GM12878 (cell line): Measurements from ENCODE around the gene TAF3. TPM values are rescaled to one million over a fixed set of nuclear protein-coding genes. Genes with fewer than 3 reads are reported as not detected.
A peak's percentile ranks its signal among the peaks of the same experiment; 100 is the strongest.

Experiments used
- ATAC-seq: fragments of 200-7000 bp; cut with Tn5 transposase; 3 replicates; pipeline ENCODE4 v1.9.1; 2020; ENCODE audit warnings: mild to moderate bottlenecking, moderate library complexity
- BruUV-seq: library from RNA; stranded (reverse); fragments of 400-500 nt; replicated peaks from 2 replicates; lab custom pipeline; 2021; lab: Mats Ljungman, UMichigan
- CTCF ChIA-PET: fragments of 300-600 bp; sonication (Branson Sonifier 250); formaldehyde crosslinking; extraction: SDS; loops from one replicate; lab custom pipeline; 2021; ENCODE audit warnings: inconsistent platforms; lab: Yijun Ruan, JAX
- POLR2A ChIA-PET: fragments of 350-600 bp; formaldehyde crosslinking; extraction: SDS; loops from one replicate; lab custom pipeline; 2021; ENCODE audit warnings: inconsistent platforms; lab: Charles Lee
- RAD21 ChIA-PET: fragments of 300-600 bp; sonication (Branson Sonifier 250); formaldehyde crosslinking; loops from one replicate; lab custom pipeline; 2023; ENCODE audit warnings: antibody characterized with exemption; ENCODE audit not compliant: unreplicated experiment; lab: Charles Lee
- SMC1A ChIA-PET: fragments of 300-600 bp; sonication (Branson Sonifier 250); formaldehyde crosslinking; loops from one replicate; lab custom pipeline; 2023; ENCODE audit not compliant: unreplicated experiment, uncharacterized antibody; lab: Charles Lee
- DNase-seq: peaks from one replicate; pipeline ENCODE4 v3.0.0-alpha.2; 2011; ENCODE audit warnings: low read depth, low spot score
- FAIRE-seq: peaks from 3 replicates; lab custom pipeline; 2011; peaks lifted over from hg19 to GRCh38; lab: Jason Lieb, UNC
- H2AFZ ChIP-seq: 2 replicates; pipeline ENCODE4 v1.6.0; 2011; ENCODE audit warnings: low read depth, low read length, control low read depth; ENCODE audit not compliant: control insufficient read depth
- H3K27ac ChIP-seq: 2 replicates; pipeline ENCODE4 v1.5.1; 2011; ENCODE audit warnings: control low read depth; ENCODE audit not compliant: control insufficient read depth, insufficient read depth
- H3K27me3 ChIP-seq, 2 experiments: replicated peaks in 1 of 2; 2 replicates each; pipeline versions ENCODE4 v1.6.0 to v1.6.1; 2011; ENCODE audit warnings: low read length in 1 of 2; ENCODE audit not compliant: control insufficient read depth in 2 of 2, insufficient read depth in 2 of 2
- H3K36me3 ChIP-seq, 2 experiments: 2 replicates each; pipeline ENCODE4 v1.5.1; 2011; ENCODE audit warnings: low read length in 1 of 2; ENCODE audit not compliant: control insufficient read depth in 2 of 2, insufficient read depth in 2 of 2
- H3K4me1 ChIP-seq: 2 replicates; pipeline ENCODE4 v1.6.1; 2011; ENCODE audit warnings: mild to moderate bottlenecking, low read length, moderate library complexity, mixed read lengths; ENCODE audit not compliant: control insufficient read depth, insufficient read depth
- H3K4me2 ChIP-seq: 2 replicates; pipeline ENCODE4 v1.6.0; 2011; ENCODE audit warnings: control low read depth; ENCODE audit not compliant: control insufficient read depth, insufficient read depth
- H3K4me3 ChIP-seq: fragments of 200-600 bp; sonication (generic); 2 replicates; pipeline ENCODE4 v1.5.1; 2016
- H3K79me2 ChIP-seq: 2 replicates; pipeline ENCODE4 v1.6.0; 2011; ENCODE audit warnings: low read length; ENCODE audit not compliant: control insufficient read depth, insufficient read depth
- H3K9ac ChIP-seq: 2 replicates; pipeline ENCODE4 v1.8.0; 2011; ENCODE audit warnings: low read length, control low read depth, mixed read lengths; ENCODE audit not compliant: control insufficient read depth, insufficient read depth
- H3K9me3 ChIP-seq: replicated peaks from 3 replicates; pipeline ENCODE4 v1.5.1; 2011; ENCODE audit warnings: mild to moderate bottlenecking, low read length; ENCODE audit not compliant: control insufficient read depth, insufficient read depth
- H4K20me1 ChIP-seq: 2 replicates; pipeline ENCODE4 v1.6.0; 2011; ENCODE audit not compliant: control insufficient read depth, insufficient read depth
- BRCA1 ChIP-seq: IDR thresholded peaks from 2 replicates; pipeline ENCODE4 v1.6.1; 2011; ENCODE audit warnings: low read depth, low read length, improper control_type of control experiment
- CHD2 ChIP-seq: IDR thresholded peaks from 2 replicates; pipeline ENCODE4 v1.6.1; 2011; ENCODE audit warnings: low read depth, low read length, improper control_type of control experiment, borderline replicate concordance
- GATAD2B ChIP-seq: fragments of 450-650 bp; conservative IDR thresholded peaks from 2 replicates; pipeline ENCODE4 v1.6.1; 2017; ENCODE audit warnings: low read depth, mild to moderate bottlenecking, moderate library complexity
- KLF5 ChIP-seq: fragments of 450-650 bp; IDR thresholded peaks from 2 replicates; pipeline ENCODE4 v1.6.1; 2014; ENCODE audit warnings: mild to moderate bottlenecking; ENCODE audit not compliant: partially characterized antibody
- MYC ChIP-seq: IDR thresholded peaks from 2 replicates; pipeline ENCODE4 v1.6.1; 2011; ENCODE audit warnings: mild to moderate bottlenecking, low read length, moderate library complexity, inconsistent platforms; ENCODE audit not compliant: insufficient read depth, insufficient replicate concordance, insufficient read length, severe bottlenecking
- NFXL1 ChIP-seq: fragments of 450-650 bp; IDR thresholded peaks from 2 replicates; pipeline ENCODE4 v1.6.1; 2017; ENCODE audit warnings: antibody characterized with exemption, mild to moderate bottlenecking, borderline replicate concordance
- NR2C1 ChIP-seq: fragments of 450-650 bp; IDR thresholded peaks from 2 replicates; pipeline ENCODE4 v1.6.1; 2017; ENCODE audit warnings: antibody characterized with exemption, mild to moderate bottlenecking, moderate library complexity
- RB1 ChIP-seq: fragments of 450-650 bp; formaldehyde crosslinking; IDR thresholded peaks from 2 replicates; pipeline ENCODE4 v1.6.1; 2017; ENCODE audit warnings: mild to moderate bottlenecking, borderline replicate concordance
- SIX5 ChIP-seq: IDR thresholded peaks from 2 replicates; pipeline ENCODE4 v1.6.1; 2011; ENCODE audit warnings: mild to moderate bottlenecking, low read depth, low read length, moderate library complexity; ENCODE audit not compliant: severe bottlenecking
- SREBF2 ChIP-seq: IDR thresholded peaks from 2 replicates; pipeline ENCODE4 v1.6.1; 2012; ENCODE audit warnings: mild to moderate bottlenecking, low read length
- WGBS: methylation state at CpG from one replicate; pipeline ENCODE4 v1.1.6; 2016; ENCODE audit warnings: low lambda C conversion rate; ENCODE audit not compliant: insufficient replicate concordance, insufficient coverage; ENCODE audit errors: missing lambda C conversion rate; 5-methylcytosine and 5-hydroxymethylcytosine counted together
- in situ Hi-C: fragments of 300-500 bp; cut with MboI; formaldehyde crosslinking; loops from 9 replicates; pipeline ENCODE4 v1.14.3; 2018; ENCODE audit warnings: mixed read lengths
- intact Hi-C: fragments of 100-400 bp; cut with micrococcal nuclease; formaldehyde crosslinking; loops from one replicate; pipeline ENCODE4 v1.14.2; 2022; ENCODE audit not compliant: unreplicated experiment
- polyA plus RNA-seq, 11 experiments: library from polyadenylated mRNA; depleted of rRNA in 4 of 11; unstranded in 6 of 11; stranded (reverse) in 5 of 11; fragments of >200 nt; fragmentation: Nextera tagmentation in 4 of 11; fragmentation: Illumina TruSeq in 1 of 11; extraction: Ambion mirVana in 4 of 11; extraction: Trizol in 1 of 11; gene quantifications; 1 replicate in 1 of 11; 2 replicates in 10 of 11; pipeline versions ENCODE4 v1.2.1 to v1.2.3, GENCODE V29; 2011 to 2016; ENCODE audit warnings: inconsistent platforms in 2 of 11, missing spikeins in 2 of 11, low read depth in 1 of 11
- total RNA-seq, 4 experiments: library from RNA; depleted of rRNA in 3 of 4; stranded (reverse); fragments of >200 nt in 3 of 4; fragmentation: Illumina TruSeq in 1 of 4; extraction: Trizol in 1 of 4; gene quantifications; 2 replicates each; pipeline versions ENCODE4 v1.2.1 to v1.2.3, GENCODE V29; 2013 to 2021

TAF3 gene
- total and polyA plus RNA-seq, 10 of the 15 experiments (the other 5 are each of a cell fraction or from before 2014, with no cell fraction given): 2.0 to 10.1 (median 3.7) TPM

- Histone ChIP-seq H3K79me2 (no peaks in the 10 kb centered on the region), H3K9me3 (no peaks in the 10 kb centered on the region), H3K4me3 (no peak overlapping the region), H3K36me3 (no peaks in the 10 kb centered on the region), H2AFZ (no peak overlapping the region), H3K9ac (no peak overlapping the region), H4K20me1 (no peaks in the 10 kb centered on the region), H3K4me2 (peak overlapping the region; percentile 22; the same call in 1 of the 2 replicates), H3K4me1 (peaks cover 11% of the 10 kb centered on the region), H3K27ac (no peak overlapping the region), H3K27me3 (peaks cover 26 to 43% of the 10 kb centered on the region in 2 experiments)
- ATAC-seq (no peak), FAIRE-seq (no peak), DNase-seq (no peak)
- ChIA-PET POLR2A (interaction anchor here (0.6 kb wide), 1 partner anchor 742 kb away, joined by 3 read pairs; no protein-coding TSS in a partner anchor), CTCF (no interaction called here), RAD21 (interaction anchor here (0.7 to 1.3 kb wide), 3 partner anchors 15 to 350 kb away, joined by 3 to 5 read pairs (median 3); no protein-coding TSS in a partner anchor), SMC1A (interaction anchor here (1.1 kb wide), 1 partner anchor 14 kb away, joined by 3 read pairs; no protein-coding TSS in a partner anchor)
- no peak for TF ChIP-seq NFXL1
- TF ChIP-seq CHD2: no peak
- TF ChIP-seq NR2C1: no peak
- TF ChIP-seq BRCA1: no peak
- no peak for TF ChIP-seq SREBF2
- TF ChIP-seq GATAD2B: no peak
- no peak for TF ChIP-seq RB1
- TF ChIP-seq SIX5: no peak
- no peak for TF ChIP-seq KLF5
- no peak for TF ChIP-seq MYC
- intact Hi-C loops (no loop called here), in situ Hi-C loops (loop anchor here (25.0 kb wide), 1 partner anchor 1166 kb away; no protein-coding TSS in a partner anchor)
- 32% methylated on average over 17 of the region's 17 CpGs for WGBS
- BruUV-seq: no TSS peak
These were observed 227.6 kb downstream of the TAF3 start for GRCh38 chr10:8045726-8046494.
